HG03354 (cell line): ENCODE results near the gene GNAI3.

Experiments
- ATAC-seq: cut with Tn5 transposase; IDR thresholded peaks from one replicate; pipeline ENCODE4 v1.9.1; 2021; ENCODE audit warnings: mild to moderate bottlenecking; ENCODE audit not compliant: unreplicated experiment, poor library complexity, severe bottlenecking

GNAI3 gene

GRCh38 chr1:109543283-109543987 is 5.0 kb upstream of the GNAI3 start:
- no peak for ATAC-seq

- ATAC-seq, result no peak
Measured at GRCh38 chr1:109543988-109544735, 4.3 kb upstream of the GNAI3 start.

GRCh38 chr1:109546311-109547109 is 1.9 kb upstream of the GNAI3 start:
- ATAC-seq, result peak; percentile 44

- no peak for ATAC-seq
Measured at GRCh38 chr1:109547463-109548320, 723 bp upstream of the GNAI3 start.

- no peak for ATAC-seq
Measured at GRCh38 chr1:109556563-109556962, 8.1 kb downstream of the GNAI3 start.

- no peak for ATAC-seq
Measured at GRCh38 chr1:109557520-109557919, 9.1 kb downstream of the GNAI3 start.

GRCh38 chr1:109559995-109560394 is 11.6 kb downstream of the GNAI3 start:
- ATAC-seq, result no peak

GRCh38 chr1:109564194-109564878 is 15.9 kb downstream of the GNAI3 start:
- ATAC-seq, result no peak

GRCh38 chr1:109565241-109565640 is 16.8 kb downstream of the GNAI3 start:
- no peak for ATAC-seq

GRCh38 chr1:109566982-109567381 is 18.6 kb downstream of the GNAI3 start:
- ATAC-seq, result no peak

- no peak for ATAC-seq
Measured at GRCh38 chr1:109567877-109568672, 19.7 kb downstream of the GNAI3 start.

GRCh38 chr1:109569323-109569722 is 20.9 kb downstream of the GNAI3 start:
- no peak for ATAC-seq

GRCh38 chr1:109570414-109570813 is 22.0 kb downstream of the GNAI3 start:
- ATAC-seq, result no peak

- ATAC-seq, result no peak
Measured at GRCh38 chr1:109573785-109574184, 25.4 kb downstream of the GNAI3 start.

- no peak for ATAC-seq
Measured at GRCh38 chr1:109578947-109579443, 30.6 kb downstream of the GNAI3 start.

GRCh38 chr1:109579491-109579890 is 31.1 kb downstream of the GNAI3 start:
- ATAC-seq, result no peak

- ATAC-seq, result no peak
Measured at GRCh38 chr1:109582021-109582420, 33.6 kb downstream of the GNAI3 start.

GRCh38 chr1:109584766-109585165 is 36.4 kb downstream of the GNAI3 start:
- no peak for ATAC-seq
